PC-9 (cell line): ENCODE data around the gene TREX2. TPM values are rescaled to one million over a fixed set of nuclear protein-coding genes. Genes with fewer than 3 reads are reported as not detected.

ENCODE experiments used
- BruUV-seq: library from RNA; stranded (reverse); fragments of 400-500 nt; replicated peaks from 2 replicates; lab custom pipeline; 2021; lab: Mats Ljungman, UMichigan
- CTCF ChIA-PET: fragments of 300-600 bp; sonication (Branson Sonifier 250); formaldehyde crosslinking; loops from one replicate; lab custom pipeline; 2022; ENCODE audit warnings: antibody characterized with exemption; lab: Charles Lee
- POLR2A ChIA-PET: fragments of 300-600 bp; sonication (Branson Sonifier 250); formaldehyde crosslinking; loops from one replicate; lab custom pipeline; 2022; ENCODE audit warnings: antibody characterized with exemption; ENCODE audit not compliant: unreplicated experiment; lab: Charles Lee
- DNase-seq, 2 experiments: peaks; one replicate each; pipeline versions ENCODE4 v3.0.0 to v3.0.0-alpha.2; 2015 to 2022; ENCODE audit warnings: mixed read lengths in 1 of 2
- H2AFZ ChIP-seq: fragments of 200-600 bp; sonication (generic); 2 replicates; pipeline ENCODE4 v1.8.1; 2017; ENCODE audit warnings: antibody characterized with exemption
- H3F3A ChIP-seq: fragments of 200-600 bp; sonication (generic); 2 replicates; pipeline ENCODE4 v1.8.1; 2017; ENCODE audit warnings: antibody characterized with exemption, mild to moderate bottlenecking, low read depth; ENCODE audit not compliant: insufficient read depth
- H3K27ac ChIP-seq: fragments of 200-600 bp; sonication (generic); 2 replicates; pipeline ENCODE4 v1.6.1; 2016; ENCODE audit warnings: mixed run types
- H3K27me3 ChIP-seq: fragments of 200-600 bp; sonication (generic); 2 replicates; pipeline ENCODE4 v1.6.1; 2016; ENCODE audit warnings: low read depth, mixed run types; ENCODE audit not compliant: insufficient read depth
- H3K36me3 ChIP-seq: fragments of 200-600 bp; sonication (generic); 2 replicates; pipeline ENCODE4 v1.6.1; 2016; ENCODE audit warnings: low read depth, mixed run types
- H3K4me1 ChIP-seq: fragments of 200-600 bp; sonication (generic); replicated peaks from 2 replicates; pipeline ENCODE4 v1.6.1; 2016; ENCODE audit warnings: mixed run types; ENCODE audit not compliant: insufficient read depth
- H3K4me2 ChIP-seq: fragments of 200-600 bp; sonication (generic); 2 replicates; pipeline ENCODE4 v1.6.1; 2017; ENCODE audit warnings: mixed run types
- H3K4me3 ChIP-seq: fragments of 200-600 bp; sonication (generic); 2 replicates; pipeline ENCODE4 v1.6.1; 2016; ENCODE audit warnings: mixed run types
- H3K79me2 ChIP-seq: fragments of 200-600 bp; sonication (generic); 2 replicates; pipeline ENCODE4 v1.6.1; 2017; ENCODE audit warnings: low read depth, mixed run types
- H3K9me2 ChIP-seq: fragments of 200-600 bp; sonication (generic); 2 replicates; pipeline ENCODE4 v1.8.1; 2017; ENCODE audit warnings: mild to moderate bottlenecking; ENCODE audit not compliant: insufficient read depth
- H3K9me3 ChIP-seq: fragments of 200-600 bp; sonication (generic); 2 replicates; pipeline ENCODE4 v1.8.1; 2016; ENCODE audit warnings: low read depth; ENCODE audit not compliant: insufficient read depth
- H4K20me1 ChIP-seq: fragments of 200-600 bp; sonication (generic); 2 replicates; pipeline ENCODE4 v1.8.1; 2017; ENCODE audit not compliant: insufficient read depth
- EZH2 ChIP-seq: fragments of 200-600 bp; sonication (generic); IDR thresholded peaks from 2 replicates; pipeline ENCODE4 v1.8.0; 2017; ENCODE audit warnings: antibody characterized with exemption, low read depth
- intact Hi-C: fragments of 100-400 bp; cut with micrococcal nuclease; formaldehyde crosslinking; loops from one replicate; pipeline ENCODE4 v1.10.0; 2022; ENCODE audit not compliant: unreplicated experiment
- total RNA-seq: library from RNA; stranded (reverse); gene quantifications from 2 replicates; pipeline ENCODE4 v1.2.3, GENCODE V29; 2021
- TF ChIP-seq, protein P1 (sequence below): fragments of 200-600 bp; sonication (generic); conservative IDR thresholded peaks from 2 replicates; pipeline ENCODE4 v1.6.1; 2017; ENCODE audit warnings: mixed run types, antibody characterized with exemption, mild to moderate bottlenecking, moderate library complexity

TREX2 gene
- total RNA-seq, 1 experiment from 2014 or later: 2.3 TPM

- Histone ChIP-seq H3K79me2 (0 out of 2 replicates have a peak, but pooled peaks cover 4% of the 10 kb centered on the region), H3K27me3 (no peaks in the 10 kb centered on the region), H3K36me3 (no peaks in the 10 kb centered on the region), H2AFZ (peak within 1 kb of the TSS; percentile 97), H3K4me2 (peak within 1 kb of the TSS; percentile 87), H4K20me1 (no peaks in the 10 kb centered on the region), H3K4me1 (no peaks in the 10 kb centered on the region), H3K9me2 (no peaks in the 10 kb centered on the region), H3K4me3 (peak within 1 kb of the TSS; percentile 84), H3K9me3 (no peaks in the 10 kb centered on the region), H3F3A (no peaks in the 10 kb centered on the region), H3K27ac (no peak within 1 kb of the TSS)
- no peak for TF ChIP-seq EZH2
- TF ChIP-seq, protein P1, sequence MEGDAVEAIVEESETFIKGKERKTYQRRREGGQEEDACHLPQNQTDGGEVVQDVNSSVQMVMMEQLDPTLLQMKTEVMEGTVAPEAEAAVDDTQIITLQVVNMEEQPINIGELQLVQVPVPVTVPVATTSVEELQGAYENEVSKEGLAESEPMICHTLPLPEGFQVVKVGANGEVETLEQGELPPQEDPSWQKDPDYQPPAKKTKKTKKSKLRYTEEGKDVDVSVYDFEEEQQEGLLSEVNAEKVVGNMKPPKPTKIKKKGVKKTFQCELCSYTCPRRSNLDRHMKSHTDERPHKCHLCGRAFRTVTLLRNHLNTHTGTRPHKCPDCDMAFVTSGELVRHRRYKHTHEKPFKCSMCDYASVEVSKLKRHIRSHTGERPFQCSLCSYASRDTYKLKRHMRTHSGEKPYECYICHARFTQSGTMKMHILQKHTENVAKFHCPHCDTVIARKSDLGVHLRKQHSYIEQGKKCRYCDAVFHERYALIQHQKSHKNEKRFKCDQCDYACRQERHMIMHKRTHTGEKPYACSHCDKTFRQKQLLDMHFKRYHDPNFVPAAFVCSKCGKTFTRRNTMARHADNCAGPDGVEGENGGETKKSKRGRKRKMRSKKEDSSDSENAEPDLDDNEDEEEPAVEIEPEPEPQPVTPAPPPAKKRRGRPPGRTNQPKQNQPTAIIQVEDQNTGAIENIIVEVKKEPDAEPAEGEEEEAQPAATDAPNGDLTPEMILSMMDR: peak; percentile 73
- DNase-seq: peak; percentile 73 to 88
- intact Hi-C loops: loop anchor here (2.0 kb wide), 1 partner anchor 36 kb away; no protein-coding TSS in a partner anchor
- CTCF ChIA-PET: interaction anchor here (0.6 to 1.0 kb wide), 3 partner anchors 10 to 79 kb away, joined by 3 to 10 read pairs (median 4); no protein-coding TSS in a partner anchor
- BruUV-seq: no TSS peak
- POLR2A ChIA-PET: interaction anchor here (0.6 to 0.7 kb wide), 2 partner anchors 471 to 564 kb away, joined by 3 to 8 read pairs; no protein-coding TSS in a partner anchor
Measured at GRCh38 chrX:153470411-153471363, 24.8 kb upstream of the TREX2 start, which contains the start of gene HAUS7. Gene HAUS7 (minus strand): TSS chrX:153470576. CDS start chrX:153470557, 19 bp downstream.

DNA sequence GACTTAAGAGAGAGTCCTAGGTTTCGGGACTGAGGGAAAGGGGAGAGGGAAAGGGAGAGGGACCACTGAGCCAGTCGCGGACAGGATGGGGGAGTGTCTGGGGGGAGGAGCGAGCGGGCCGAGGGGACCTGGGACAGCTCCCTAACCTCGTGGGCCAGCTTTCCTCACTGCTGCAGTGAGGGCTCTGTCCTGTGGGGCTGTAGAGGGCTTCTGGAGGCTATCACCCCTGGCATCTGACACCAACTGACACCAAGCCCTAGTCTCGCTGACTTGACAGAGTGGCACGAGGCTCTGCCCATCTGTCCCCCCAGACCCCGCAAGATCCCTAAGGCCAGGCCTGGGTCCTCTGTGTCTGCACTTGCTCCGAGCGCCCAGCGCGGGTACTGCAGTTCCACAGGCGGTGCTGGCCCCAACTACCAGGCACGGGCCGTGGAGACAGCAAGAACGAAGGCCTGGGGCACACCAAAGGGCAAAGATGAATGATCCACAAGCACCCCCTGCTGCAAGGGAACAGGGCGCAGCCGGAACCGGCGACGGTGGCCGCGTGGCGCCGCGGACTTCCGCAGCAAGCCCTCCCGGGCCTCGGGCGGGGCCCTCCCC is 24.1 kb upstream of the TREX2 start:
- ChIA-PET POLR2A (no interaction called here), CTCF (interaction anchor here (0.6 to 1.0 kb wide), 3 partner anchors 9 to 38 kb away, joined by 3 to 10 read pairs (median 3); no protein-coding TSS in a partner anchor)
- DNase-seq: peak; percentile 35 to 40

More for the DNA sequence above, 24.1 kb upstream of the TREX2 start:
- 0 out of 2 replicates have a peak, but pooled peaks cover 4% of the 10 kb centered on the region for H3K79me2 ChIP-seq
- no peaks in the 10 kb centered on the region for H3K9me2 ChIP-seq
- no peaks in the 10 kb centered on the region for H3F3A ChIP-seq
- TF ChIP-seq, protein P1: no peak
- no peak for TF ChIP-seq EZH2
- peak overlapping the region; percentile 87 for H3K4me2 ChIP-seq
- H4K20me1 ChIP-seq: no peaks in the 10 kb centered on the region
- H3K27ac ChIP-seq: no peak overlapping the region
- TSS peak; percentile 46 for BruUV-seq
- H3K4me1 ChIP-seq: no peaks in the 10 kb centered on the region
- intact Hi-C loops: loop anchor here (2.0 kb wide), 1 partner anchor 37 kb away; no protein-coding TSS in a partner anchor
- H2AFZ ChIP-seq: peak overlapping the region; percentile 97
- no peaks in the 10 kb centered on the region for H3K27me3 ChIP-seq
- no peaks in the 10 kb centered on the region for H3K36me3 ChIP-seq
- no peaks in the 10 kb centered on the region for H3K9me3 ChIP-seq
- peak overlapping the region; percentile 84 for H3K4me3 ChIP-seq
